Testis (tissue), 3 donors: ENCODE measurements around the gene U2AF2. TPM values are rescaled to one million over a fixed set of nuclear protein-coding genes. Genes with fewer than 3 reads are reported as not detected.

Source experiments
- DNase-seq: peaks from one replicate; pipeline ENCODE4 v3.0.0-alpha.2; 2019
- H3K27ac ChIP-seq, 2 donors: fragments of 200-600 bp; sonication (generic); one replicate each; pipeline ENCODE4 v1.5.1; 2019
- H3K27me3 ChIP-seq: fragments of 200-600 bp; sonication (generic); one replicate; pipeline ENCODE4 v1.5.1; 2019
- H3K36me3 ChIP-seq: fragments of 200-600 bp; sonication (generic); one replicate; pipeline ENCODE4 v1.5.1; 2017; ENCODE audit warnings: low read depth; ENCODE audit errors: missing control alignments
- H3K4me1 ChIP-seq: fragments of 200-600 bp; sonication (generic); one replicate; pipeline ENCODE4 v1.5.1; 2019
- H3K4me3 ChIP-seq, 2 donors: fragments of 200-600 bp; sonication (generic); one replicate each; pipeline ENCODE4 v1.5.1; 2017 to 2019
- H3K9me3 ChIP-seq: fragments of 200-600 bp; sonication (generic); one replicate; pipeline ENCODE4 v1.5.1; 2017
- POLR2A ChIP-seq: fragments of 450-650 bp; IDR thresholded peaks from one replicate; pipeline ENCODE4 v1.6.1; 2017; ENCODE audit warnings: antibody characterized with exemption, mild to moderate bottlenecking, moderate library complexity
- WGBS, 2 donors: methylation state at CpG; one replicate each; pipeline ENCODE4 v1.1.5; 2018; 5-methylcytosine and 5-hydroxymethylcytosine counted together
- intact Hi-C: fragments of 100-400 bp; cut with DNase I; formaldehyde crosslinking; loops from one replicate; pipeline ENCODE4 v1.15.1; 2023; ENCODE audit warnings: low total_unique reads
- polyA plus RNA-seq: library from polyadenylated mRNA; stranded (reverse); fragments of 350-450 nt; fragmentation: Illumina TruSeq; extraction: RNeasy Lipid Tissue Mini Kit (QIAGEN cat#74804); gene quantifications from one replicate; pipeline ENCODE4 v1.2.3, GENCODE V29; 2014; ENCODE audit warnings: low read depth, low replicate concordance; ENCODE audit not compliant: insufficient read depth
- total RNA-seq, 2 donors: library from RNA; depleted of rRNA; stranded (reverse); fragments of >200 nt; gene quantifications; one replicate each; pipeline ENCODE4 v1.2.3, GENCODE V29; 2016
- TF ChIP-seq, protein P1 (sequence below), 3 experiments: fragments of 450-650 bp in 2 of 3; fragments of 200-600 bp in 1 of 3; sonication (generic) in 1 of 3; IDR thresholded peaks; one replicate each; pipeline ENCODE4 v1.5.1; 2016 to 2019; ENCODE audit warnings: antibody characterized with exemption in 3 of 3, mild to moderate bottlenecking in 2 of 3, moderate library complexity in 1 of 3

U2AF2 gene
- total and polyA plus RNA-seq, 3 donors from 2014 or later: 163 to 281 (median 264) TPM

DNA sequence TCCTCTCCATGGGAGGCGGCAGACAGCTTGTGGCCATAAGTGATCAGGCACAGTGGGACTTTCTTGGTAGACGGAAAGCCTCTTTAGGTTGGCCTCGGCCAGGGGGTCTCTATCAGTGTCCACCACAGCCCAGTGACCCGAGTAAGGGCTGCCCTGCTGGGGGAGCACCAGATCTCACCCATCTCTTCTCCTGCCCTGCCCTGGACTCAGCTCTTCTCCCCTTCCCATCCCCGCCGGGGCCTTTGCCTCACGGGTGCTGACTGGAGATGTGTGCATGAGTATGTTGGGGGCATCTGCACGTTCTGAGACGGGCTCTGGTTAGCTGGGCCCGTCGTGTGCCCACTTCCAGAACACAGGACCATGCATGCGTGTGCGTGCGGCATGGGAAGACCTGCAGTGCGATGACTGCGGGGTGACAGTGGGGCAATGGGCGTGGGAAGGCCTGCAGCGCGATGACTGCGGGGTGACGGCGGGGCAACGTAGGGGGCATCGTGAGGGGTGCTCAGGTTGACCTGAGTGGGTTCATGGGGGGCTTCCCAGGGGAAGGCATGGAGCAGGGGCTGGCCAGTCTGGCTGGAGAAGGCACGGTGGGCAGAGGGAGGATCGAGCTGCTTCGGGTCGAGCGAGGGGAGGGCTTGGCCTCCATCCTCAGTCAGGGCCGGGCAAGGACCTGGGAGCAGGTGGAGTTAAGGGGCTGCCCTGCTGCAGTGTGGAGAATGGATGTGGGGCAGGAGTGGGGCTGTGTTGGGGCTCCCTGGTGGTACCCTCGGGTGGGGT lies 36.1 kb downstream of the U2AF2 start:
- TF ChIP-seq POLR2A: no peak
- TF ChIP-seq, protein P1, sequence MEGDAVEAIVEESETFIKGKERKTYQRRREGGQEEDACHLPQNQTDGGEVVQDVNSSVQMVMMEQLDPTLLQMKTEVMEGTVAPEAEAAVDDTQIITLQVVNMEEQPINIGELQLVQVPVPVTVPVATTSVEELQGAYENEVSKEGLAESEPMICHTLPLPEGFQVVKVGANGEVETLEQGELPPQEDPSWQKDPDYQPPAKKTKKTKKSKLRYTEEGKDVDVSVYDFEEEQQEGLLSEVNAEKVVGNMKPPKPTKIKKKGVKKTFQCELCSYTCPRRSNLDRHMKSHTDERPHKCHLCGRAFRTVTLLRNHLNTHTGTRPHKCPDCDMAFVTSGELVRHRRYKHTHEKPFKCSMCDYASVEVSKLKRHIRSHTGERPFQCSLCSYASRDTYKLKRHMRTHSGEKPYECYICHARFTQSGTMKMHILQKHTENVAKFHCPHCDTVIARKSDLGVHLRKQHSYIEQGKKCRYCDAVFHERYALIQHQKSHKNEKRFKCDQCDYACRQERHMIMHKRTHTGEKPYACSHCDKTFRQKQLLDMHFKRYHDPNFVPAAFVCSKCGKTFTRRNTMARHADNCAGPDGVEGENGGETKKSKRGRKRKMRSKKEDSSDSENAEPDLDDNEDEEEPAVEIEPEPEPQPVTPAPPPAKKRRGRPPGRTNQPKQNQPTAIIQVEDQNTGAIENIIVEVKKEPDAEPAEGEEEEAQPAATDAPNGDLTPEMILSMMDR (IDR thresholded peaks at IDR 0.05): no peak
- WGBS, 2 donors: 92 to 93% methylated on average over 23 to 31 of the region's 31 CpGs
- no peak overlapping the region for H3K4me3 ChIP-seq
- peaks cover 27% of the 10 kb centered on the region for H3K4me1 ChIP-seq
- no peaks in the 10 kb centered on the region for H3K9me3 ChIP-seq
- DNase-seq: no peak
- intact Hi-C loops: no loop called here
- no peaks in the 10 kb centered on the region for H3K27me3 ChIP-seq
- no peak overlapping the region for H3K27ac ChIP-seq
- H3K36me3 ChIP-seq: no peaks in the 10 kb centered on the region

DNA sequence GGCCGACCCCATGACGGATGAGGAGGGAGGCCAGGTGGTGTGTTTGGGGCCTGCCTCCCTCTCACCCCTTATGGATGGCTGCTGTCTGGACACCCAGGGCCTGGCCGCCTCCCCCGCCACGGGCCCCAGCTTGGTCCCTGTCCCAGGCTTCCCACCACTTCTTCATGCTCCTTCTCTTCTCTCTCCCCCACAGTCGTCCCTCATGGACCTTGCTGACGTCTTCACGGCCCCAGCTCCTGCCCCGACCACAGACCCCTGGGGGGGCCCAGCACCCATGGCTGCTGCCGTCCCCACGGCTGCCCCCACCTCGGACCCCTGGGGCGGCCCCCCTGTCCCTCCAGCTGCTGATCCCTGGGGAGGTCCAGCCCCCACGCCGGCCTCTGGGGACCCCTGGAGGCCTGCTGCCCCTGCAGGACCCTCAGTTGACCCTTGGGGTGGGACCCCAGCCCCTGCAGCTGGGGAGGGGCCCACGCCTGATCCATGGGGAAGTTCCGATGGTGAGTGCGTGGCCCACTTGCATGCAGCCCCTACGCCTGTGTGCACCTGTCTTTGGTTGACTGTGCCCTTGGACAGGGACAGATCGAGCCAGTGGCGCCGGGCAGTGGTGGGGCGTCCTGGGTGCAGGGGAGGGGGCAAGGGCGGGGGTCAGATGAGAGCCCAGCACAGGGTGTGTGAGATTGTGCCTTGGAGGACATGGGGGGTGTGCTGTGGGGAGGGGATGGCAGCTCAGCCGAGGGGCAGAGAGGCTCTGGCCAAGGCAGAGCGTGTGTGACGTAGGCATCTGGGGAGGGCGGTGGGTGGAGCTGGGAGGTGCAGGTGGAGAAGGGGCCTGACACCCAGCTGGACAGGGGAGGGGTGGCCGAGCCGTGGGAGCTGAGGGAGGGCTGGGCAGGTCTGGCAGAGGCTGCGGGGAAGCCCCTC lies 37.0 kb downstream of the U2AF2 start:
- intact Hi-C loops: no loop called here
- Histone ChIP-seq H3K27me3 (no peaks in the 10 kb centered on the region), H3K4me3 (no peak overlapping the region), H3K36me3 (no peaks in the 10 kb centered on the region), H3K27ac (no peak overlapping the region), H3K4me1 (peaks cover 21% of the 10 kb centered on the region), H3K9me3 (no peaks in the 10 kb centered on the region)
- TF ChIP-seq, protein P1 (IDR thresholded peaks at IDR 0.05): no peak
- TF ChIP-seq POLR2A: no peak
- 86 to 94% methylated on average over 21 to 29 of the region's 31 CpGs for WGBS, 2 donors
- DNase-seq: no peak

DNA sequence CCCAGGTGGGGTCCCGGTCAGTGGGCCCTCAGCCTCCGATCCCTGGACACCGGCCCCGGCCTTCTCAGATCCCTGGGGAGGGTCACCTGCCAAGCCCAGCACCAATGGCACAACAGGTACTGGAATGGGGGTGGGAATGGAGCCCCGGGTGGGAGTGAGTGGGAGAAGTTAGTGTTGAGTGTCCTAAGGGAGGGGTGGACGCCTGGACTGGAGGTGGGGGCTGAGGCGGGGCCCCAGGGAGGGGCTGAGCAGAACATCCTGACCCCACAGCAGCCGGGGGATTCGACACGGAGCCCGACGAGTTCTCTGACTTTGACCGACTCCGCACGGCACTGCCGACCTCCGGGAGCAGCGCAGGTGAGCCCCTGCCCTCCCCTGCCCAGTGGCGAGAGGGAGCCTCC lies 37.8 kb downstream of the U2AF2 start:
- H3K4me1 ChIP-seq: peaks cover 14% of the 10 kb centered on the region
- TF ChIP-seq, protein P1 (IDR thresholded peaks at IDR 0.05): no peak
- TF ChIP-seq POLR2A: no peak
- H3K36me3 ChIP-seq: no peaks in the 10 kb centered on the region
- no peaks in the 10 kb centered on the region for H3K9me3 ChIP-seq
- intact Hi-C loops: no loop called here
- H3K4me3 ChIP-seq: no peak overlapping the region
- no peak overlapping the region for H3K27ac ChIP-seq
- DNase-seq: no peak
- WGBS, 2 donors: 73 to 79% methylated on average over 7 to 19 of the region's 19 CpGs
- no peaks in the 10 kb centered on the region for H3K27me3 ChIP-seq

DNA sequence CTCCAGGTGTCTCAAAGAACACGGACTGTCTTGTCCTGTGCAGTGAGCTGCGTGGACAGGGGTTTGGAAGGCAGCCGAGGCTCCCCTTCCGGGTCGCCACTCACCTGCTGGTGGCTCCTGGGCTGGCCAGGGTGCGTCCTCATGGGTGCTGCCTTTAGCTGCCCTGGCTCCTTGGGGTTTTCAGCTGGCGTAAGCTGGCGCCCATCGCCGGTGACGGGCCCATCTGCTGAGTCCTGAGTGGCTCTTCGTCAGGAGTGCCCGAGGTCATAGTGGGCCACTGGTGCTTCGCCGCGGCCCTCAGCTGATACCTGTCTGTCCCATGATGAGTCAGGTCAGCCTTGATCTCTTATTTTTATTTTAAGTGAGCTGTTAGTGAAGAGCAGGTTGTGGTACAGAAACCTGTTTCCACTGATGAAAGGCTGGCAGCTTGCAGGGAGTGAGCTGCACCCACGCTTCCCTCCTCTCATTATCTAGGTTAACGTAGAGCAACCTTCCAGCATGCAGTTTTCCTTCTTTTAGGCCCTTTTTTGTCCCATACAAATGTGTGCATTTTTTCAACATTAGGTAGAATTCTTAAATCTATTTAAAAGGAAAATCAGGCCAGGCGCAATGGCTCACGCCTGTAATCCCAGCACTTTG lies 38.6 kb downstream of the U2AF2 start:
- TF ChIP-seq, protein P1 (IDR thresholded peaks at IDR 0.05): no peak
- TF ChIP-seq POLR2A: no peak
- H3K9me3 ChIP-seq: no peaks in the 10 kb centered on the region
- H3K4me1 ChIP-seq: peaks cover 11% of the 10 kb centered on the region
- no peaks in the 10 kb centered on the region for H3K27me3 ChIP-seq
- WGBS, 2 donors: 86 to 89% methylated on average over 19 to 20 of the region's 20 CpGs
- no peak overlapping the region for H3K27ac ChIP-seq
- intact Hi-C loops: no loop called here
- no peak for DNase-seq
- H3K4me3 ChIP-seq: no peak overlapping the region
- no peaks in the 10 kb centered on the region for H3K36me3 ChIP-seq
